Lung (tissue), 12 donors: ENCODE data around the gene PDCD7. TPM values are rescaled to one million over a fixed set of nuclear protein-coding genes. Genes with fewer than 3 reads are reported as not detected.

Experiments used
- ATAC-seq: fragments of 200-7000 bp; cut with Tn5 transposase; one replicate; pipeline ENCODE4 v1.9.1; 2020; ENCODE audit warnings: moderate number of reproducible peaks; ENCODE audit not compliant: insufficient read depth, low FRiP score
- DNase-seq, 3 donors: peaks; one replicate each; pipeline ENCODE4 v3.0.0-alpha.2; 2013 to 2017
- H3K27ac ChIP-seq, 2 donors: one replicate each; pipeline ENCODE4 v1.5.1; 2013; ENCODE audit warnings: mild to moderate bottlenecking in 2 of 2, moderate library complexity in 2 of 2, control low read depth in 1 of 2, inconsistent platforms in 1 of 2, low read depth in 1 of 2, low read length in 1 of 2
- H3K27me3 ChIP-seq, 3 donors: one replicate each; pipeline ENCODE4 v1.5.1; 2013; ENCODE audit warnings: low read length in 2 of 3; ENCODE audit not compliant: control insufficient read depth in 3 of 3, insufficient read depth in 3 of 3
- H3K36me3 ChIP-seq, 4 donors: one replicate each; pipeline ENCODE4 v1.5.1; 2013; ENCODE audit warnings: low read length in 4 of 4, mild to moderate bottlenecking in 1 of 4, moderate library complexity in 1 of 4; ENCODE audit not compliant: control insufficient read depth in 4 of 4, insufficient read depth in 4 of 4
- H3K4me1 ChIP-seq, 5 donors: one replicate each; pipeline ENCODE4 v1.5.1; 2013; ENCODE audit warnings: low read length in 5 of 5, mild to moderate bottlenecking in 2 of 5, moderate library complexity in 1 of 5; ENCODE audit not compliant: control insufficient read depth in 5 of 5, insufficient read depth in 5 of 5
- H3K4me3 ChIP-seq: one replicate; pipeline ENCODE4 v1.5.1; 2013; ENCODE audit warnings: mild to moderate bottlenecking, control low read depth, moderate library complexity
- H3K9ac ChIP-seq, 2 donors: one replicate each; pipeline ENCODE4 v1.5.1; 2013; ENCODE audit warnings: low read length in 2 of 2, control low read depth in 1 of 2; ENCODE audit not compliant: insufficient read depth in 1 of 2
- H3K9me3 ChIP-seq, 4 donors: one replicate each; pipeline ENCODE4 v1.5.1; 2013; ENCODE audit warnings: low read length in 3 of 4, mild to moderate bottlenecking in 1 of 4, moderate library complexity in 1 of 4; ENCODE audit not compliant: control insufficient read depth in 4 of 4, insufficient read depth in 3 of 4
- WGBS, 2 donors: extraction: QIAGEN DNeasy Blood & Tissue Kit; methylation state at CpG; one replicate each; pipeline ENCODE4 v1.1.7; 2013; 5-methylcytosine and 5-hydroxymethylcytosine counted together
- polyA plus RNA-seq, 2 donors: library from polyadenylated mRNA; stranded (reverse); fragments of 200-250 nt; gene quantifications; one replicate each; pipeline ENCODE4 v1.2.1, GENCODE V29; 2013
- total RNA-seq, 2 donors: library from RNA; depleted of rRNA in 1 of 2; stranded (reverse); fragments of >200 nt in 1 of 2; gene quantifications; one replicate each; pipeline ENCODE4 v1.2.1, GENCODE V29; 2014 to 2021
- TF ChIP-seq, protein P1 (sequence below): IDR thresholded peaks from 2 replicates; pipeline ENCODE4 v1.5.1; 2012; ENCODE audit warnings: mild to moderate bottlenecking; ENCODE audit errors: control extremely low read depth, extremely low read depth
- donor health status: control.
- donor health status: control.
- donor health status: Bipolar disorder and iron deficiency.
- donor health status: healthy.
- donor health status: DM: yes; HTN: yes; CAD: no.

PDCD7 gene
- total and polyA plus RNA-seq, 4 donors = 8.8 to 21.7 (median 14.1) TPM

DNA sequence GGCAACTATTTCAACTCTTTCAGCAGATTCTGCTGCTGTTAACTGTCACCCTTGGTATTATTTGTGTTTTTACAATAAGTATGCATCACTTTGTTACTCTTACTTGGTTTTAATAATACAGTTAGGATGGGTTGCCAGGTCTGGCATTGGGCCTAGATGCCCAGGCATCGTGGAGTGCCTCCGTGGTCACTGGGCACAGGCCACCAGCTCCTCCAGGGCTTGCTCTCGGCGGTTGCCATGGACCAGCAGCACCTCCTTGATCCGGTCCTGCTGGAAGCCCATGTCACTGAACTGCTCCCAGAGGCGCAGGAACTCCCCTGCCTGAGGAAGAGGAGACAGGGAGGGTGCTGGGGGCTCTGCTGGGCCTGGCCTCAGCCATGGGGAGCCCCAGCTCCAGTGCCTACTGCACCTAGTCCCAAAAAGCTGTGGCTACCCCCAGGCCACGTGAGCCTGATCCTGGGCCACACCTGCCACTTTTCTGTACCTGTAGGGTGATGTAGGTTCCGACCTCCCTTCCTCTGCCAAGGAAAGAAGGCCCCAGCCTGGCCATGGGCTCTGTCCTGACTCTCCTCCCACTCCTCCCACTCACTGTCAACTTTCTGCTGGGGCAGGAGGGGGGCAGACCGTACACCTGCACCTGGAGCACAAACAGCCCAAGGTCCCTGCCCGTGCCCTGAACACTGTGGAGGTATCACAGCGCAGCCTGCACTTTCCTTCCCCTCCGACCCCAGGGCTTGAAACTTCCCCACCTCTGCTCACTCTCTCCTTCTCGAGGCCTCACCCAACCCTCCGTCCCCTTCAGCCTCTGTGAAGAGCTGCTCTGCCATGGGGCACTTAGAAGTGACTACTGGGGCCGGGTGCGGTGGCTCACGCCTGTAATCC, 40.5 kb downstream of the PDCD7 start:
- Histone ChIP-seq H3K9ac (no peak overlapping the region), H3K27ac (no peak overlapping the region), H3K27me3 (no peaks in the 10 kb centered on the region), H3K4me3 (no peak overlapping the region), H3K36me3 (peaks cover 0 to 10% (median 4%) of the 10 kb centered on the region in 4 donors), H3K4me1 (peaks cover 0 to 59% (median 28%) of the 10 kb centered on the region in 5 donors), H3K9me3 (no peaks in the 10 kb centered on the region)
- WGBS, 2 donors = 88 to 97% methylated on average over 16 to 17 of the region's 17 CpGs
- no peak for DNase-seq
- TF ChIP-seq, protein P1, sequence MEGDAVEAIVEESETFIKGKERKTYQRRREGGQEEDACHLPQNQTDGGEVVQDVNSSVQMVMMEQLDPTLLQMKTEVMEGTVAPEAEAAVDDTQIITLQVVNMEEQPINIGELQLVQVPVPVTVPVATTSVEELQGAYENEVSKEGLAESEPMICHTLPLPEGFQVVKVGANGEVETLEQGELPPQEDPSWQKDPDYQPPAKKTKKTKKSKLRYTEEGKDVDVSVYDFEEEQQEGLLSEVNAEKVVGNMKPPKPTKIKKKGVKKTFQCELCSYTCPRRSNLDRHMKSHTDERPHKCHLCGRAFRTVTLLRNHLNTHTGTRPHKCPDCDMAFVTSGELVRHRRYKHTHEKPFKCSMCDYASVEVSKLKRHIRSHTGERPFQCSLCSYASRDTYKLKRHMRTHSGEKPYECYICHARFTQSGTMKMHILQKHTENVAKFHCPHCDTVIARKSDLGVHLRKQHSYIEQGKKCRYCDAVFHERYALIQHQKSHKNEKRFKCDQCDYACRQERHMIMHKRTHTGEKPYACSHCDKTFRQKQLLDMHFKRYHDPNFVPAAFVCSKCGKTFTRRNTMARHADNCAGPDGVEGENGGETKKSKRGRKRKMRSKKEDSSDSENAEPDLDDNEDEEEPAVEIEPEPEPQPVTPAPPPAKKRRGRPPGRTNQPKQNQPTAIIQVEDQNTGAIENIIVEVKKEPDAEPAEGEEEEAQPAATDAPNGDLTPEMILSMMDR = no peak
- no peak for ATAC-seq

DNA sequence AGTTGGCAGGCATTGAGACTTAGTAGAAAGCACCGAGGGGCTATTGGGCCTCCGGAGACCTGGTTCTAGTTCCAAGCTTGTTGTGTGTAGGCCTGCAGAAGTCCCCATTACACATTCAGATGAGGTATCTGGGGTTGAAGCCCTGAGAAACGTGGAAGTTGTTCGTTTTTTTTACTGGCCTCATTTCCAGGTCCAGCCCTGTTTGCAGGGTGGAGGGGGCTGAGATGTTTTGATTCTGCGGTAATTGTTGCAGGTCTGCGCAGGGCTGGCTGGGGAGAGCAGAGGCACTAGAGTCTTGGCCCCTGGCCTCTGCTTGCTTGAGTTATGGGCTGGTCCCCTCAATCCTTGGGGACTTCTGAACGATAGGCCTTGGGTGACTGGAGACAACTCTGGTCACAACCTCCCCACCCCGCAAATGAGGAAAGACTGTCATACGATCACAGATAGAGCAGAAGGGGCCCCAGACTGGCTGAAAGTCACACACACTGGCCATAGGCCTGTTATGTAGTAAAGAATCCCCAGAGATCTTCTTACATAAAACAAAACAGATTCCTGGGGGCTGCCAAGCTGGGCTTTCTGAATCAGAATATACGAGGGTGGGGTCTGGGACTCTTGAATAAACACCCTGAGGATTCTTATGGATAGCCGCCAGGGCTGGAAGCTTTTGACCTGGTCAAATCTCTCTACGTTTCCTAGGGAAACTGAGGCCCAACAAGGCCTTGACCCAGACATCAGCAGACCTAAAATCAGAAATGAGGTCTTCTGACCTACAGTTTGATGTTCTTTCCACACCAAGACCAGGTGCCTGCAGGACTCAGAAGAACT, 41.5 kb downstream of the PDCD7 start:
- Histone ChIP-seq H3K9ac (peak overlapping the region in 1 of 2 donors; percentile 43), H3K36me3 (no peaks in the 10 kb centered on the region), H3K27ac (peak overlapping the region in 1 of 2 donors; percentile 45), H3K27me3 (no peaks in the 10 kb centered on the region), H3K4me1 (peaks cover 0 to 69% (median 38%) of the 10 kb centered on the region in 5 donors), H3K4me3 (no peak overlapping the region), H3K9me3 (no peaks in the 10 kb centered on the region)
- WGBS, 2 donors = 75 to 84% methylated on average over 12 of the region's 12 CpGs
- DNase-seq = peak in 1 of 3 donors; percentile 61
- TF ChIP-seq, protein P1 = no peak
- no peak for ATAC-seq

DNA sequence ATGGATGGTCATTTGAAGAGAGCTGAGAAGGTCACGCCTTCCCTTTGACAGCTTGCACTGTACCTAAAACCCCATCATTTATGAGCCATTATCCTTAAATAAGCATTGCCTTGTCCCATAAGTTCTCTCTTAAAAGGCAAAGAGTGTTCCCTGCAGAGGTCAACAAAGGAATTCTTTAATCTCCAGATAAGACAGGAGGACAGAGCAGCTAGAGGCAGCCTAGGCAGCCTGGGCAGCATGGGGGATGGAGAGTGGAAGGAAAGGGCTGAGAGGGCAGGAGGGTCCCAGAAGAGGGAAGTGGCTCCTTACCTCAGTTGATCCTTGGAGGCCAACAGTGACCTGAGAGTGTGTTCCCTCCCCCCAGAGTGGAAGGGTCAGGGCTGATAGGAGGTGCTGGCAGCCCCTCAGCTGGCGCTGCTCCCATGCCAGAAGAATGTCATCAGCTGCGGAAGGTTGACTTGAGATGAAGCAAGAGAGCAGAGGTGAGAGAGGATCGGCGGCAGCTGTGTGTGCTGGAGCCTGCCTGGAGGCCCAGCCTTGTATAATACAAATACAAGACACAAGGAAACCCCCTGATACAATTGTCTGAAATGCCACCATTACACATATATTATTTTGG, 44.3 kb downstream of the PDCD7 start:
- ATAC-seq (no peak), DNase-seq (peak; percentile 97 to 99 (median 98))
- no peak overlapping the region for H3K4me3 ChIP-seq
- WGBS, 2 donors = 47 to 71% methylated on average over 5 of the region's 5 CpGs
- H3K36me3 ChIP-seq = no peaks in the 10 kb centered on the region
- H3K9ac ChIP-seq = no peak overlapping the region
- H3K4me1 ChIP-seq = peaks cover 0 to 87% (median 61%) of the 10 kb centered on the region in 5 donors
- TF ChIP-seq, protein P1 = no peak
- peak overlapping the region; percentile 82 to 84 for H3K27ac ChIP-seq
- H3K27me3 ChIP-seq = no peaks in the 10 kb centered on the region
- H3K9me3 ChIP-seq = no peaks in the 10 kb centered on the region
